ENCODE results near the gene DOK7. TPM values are rescaled to one million over a fixed set of nuclear protein-coding genes. Genes with fewer than 3 reads are reported as not detected.

Gene DOK7
- total RNA-seq, 2 donors from 2014 or later = not detected

GRCh38 chr4:3513807-3514206 is 50.7 kb downstream of the DOK7 start:
- DNase-seq (ENCODE audit: low spot score in 2 of 2) (no peak), ATAC-seq (no peak)
- Mint-ChIP-seq H3K27ac (peak overlapping the region in 1 of 2 donors; percentile 57), H3K36me3 (peaks cover 24 to 36% of the 10 kb centered on the region in 2 donors), H3K9me3 (no peaks in the 10 kb centered on the region)

DNA sequence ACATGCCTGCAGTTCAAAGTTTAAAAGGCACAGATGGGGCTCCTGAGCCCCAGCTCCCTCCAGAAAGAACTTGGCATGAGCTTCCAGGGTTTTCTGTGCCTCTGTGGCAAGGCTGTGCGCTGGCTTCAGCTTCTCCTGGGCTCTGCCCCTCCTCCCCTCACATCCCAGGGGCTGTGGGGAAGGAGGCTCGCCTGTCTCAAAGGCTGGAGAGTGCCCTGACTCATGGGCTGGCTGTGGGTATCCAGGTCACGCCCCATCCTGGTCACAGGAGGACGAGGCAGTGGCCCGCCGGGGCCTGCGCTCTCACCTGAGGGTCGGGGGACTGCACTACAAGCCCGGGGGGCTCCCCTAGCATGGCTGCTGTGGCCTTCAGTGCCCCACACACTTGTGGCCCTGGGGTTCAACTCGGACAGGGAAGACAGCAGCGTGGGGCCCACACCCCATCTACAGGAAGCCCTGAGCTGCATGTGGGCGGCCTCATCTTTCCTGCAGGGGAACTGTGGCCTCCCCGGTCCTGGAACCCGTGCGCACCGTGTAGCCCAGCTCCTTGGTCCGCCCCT is 51.2 kb downstream of the DOK7 start:
- Mint-ChIP-seq H3K27ac (peak overlapping the region in 1 of 2 donors; percentile 57), H3K36me3 (peaks cover 24 to 36% of the 10 kb centered on the region in 2 donors)
- no peak for ATAC-seq

DNA sequence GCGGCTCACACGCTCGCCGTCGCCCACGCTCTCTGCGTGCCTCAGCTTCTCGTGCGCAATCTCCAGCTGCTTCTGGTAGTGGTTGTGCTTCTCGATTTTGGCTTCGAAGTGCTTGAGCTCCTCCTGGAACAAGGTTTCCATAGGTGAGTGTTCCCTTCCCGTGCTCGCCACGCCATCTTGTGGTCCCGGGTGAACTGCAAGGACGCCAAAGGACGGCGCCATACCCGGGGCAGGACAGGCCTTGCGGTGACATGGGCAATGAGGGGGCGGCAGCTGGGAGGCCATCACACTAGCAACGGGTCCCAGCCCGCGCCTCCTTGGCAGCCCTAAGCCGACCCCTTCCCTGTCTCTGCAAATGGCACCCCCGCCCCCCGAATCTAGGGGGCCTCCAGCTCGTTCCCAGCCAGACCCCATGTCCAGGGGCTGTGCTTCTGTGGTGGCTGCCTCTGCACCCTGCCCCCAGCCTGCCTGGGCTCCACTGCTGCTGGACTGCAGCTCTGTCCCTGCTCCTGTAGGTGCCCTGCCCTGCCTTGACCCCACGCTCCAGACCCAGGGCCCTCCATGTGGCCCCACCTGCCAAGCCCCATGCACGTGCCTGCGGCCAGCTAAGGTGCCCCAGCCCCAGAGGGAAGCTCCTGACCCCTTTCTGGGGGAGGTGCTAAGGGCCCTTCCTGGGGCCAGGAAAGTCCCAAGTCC is 51.8 kb downstream of the DOK7 start:
- no peaks in the 10 kb centered on the region for H3K9me3 Mint-ChIP-seq
- DNase-seq (ENCODE audit: low spot score in 2 of 2) (no peak), ATAC-seq (peak in 1 of 2 donors; percentile 18)
- peak overlapping the region; percentile 49 to 72 for H3K27ac Mint-ChIP-seq
- peaks cover 24 to 33% of the 10 kb centered on the region in 2 donors for H3K36me3 Mint-ChIP-seq

More for the DNA sequence above, 51.2 kb downstream of the DOK7 start:
- no peaks in the 10 kb centered on the region for H3K9me3 Mint-ChIP-seq
- no peak for DNase-seq (ENCODE audit: low spot score in 2 of 2)

GRCh38 chr4:3515646-3516045 is 52.5 kb downstream of the DOK7 start:
- H3K36me3 Mint-ChIP-seq = peaks cover 24 to 28% of the 10 kb centered on the region in 2 donors
- no peaks in the 10 kb centered on the region for H3K9me3 Mint-ChIP-seq
- DNase-seq (ENCODE audit: low spot score in 2 of 2) = no peak
- no peak for ATAC-seq
- peak overlapping the region; percentile 14 to 49 for H3K27ac Mint-ChIP-seq

GRCh38 chr4:3516061-3516835 is 53.1 kb downstream of the DOK7 start:
- Mint-ChIP-seq H3K36me3 (peaks cover 22 to 24% of the 10 kb centered on the region in 2 donors), H3K9me3 (no peaks in the 10 kb centered on the region), H3K27ac (no peak overlapping the region)
- ATAC-seq = no peak
- no peak for DNase-seq (ENCODE audit: low spot score in 2 of 2)

GRCh38 chr4:3516836-3517730 is 54.0 kb downstream of the DOK7 start:
- peaks cover 19 to 24% of the 10 kb centered on the region in 2 donors for H3K36me3 Mint-ChIP-seq
- ATAC-seq (peak in 1 of 2 donors; percentile 4), DNase-seq (ENCODE audit: low spot score in 2 of 2) (no peak)
- no peaks in the 10 kb centered on the region for H3K9me3 Mint-ChIP-seq
- H3K27ac Mint-ChIP-seq = no peak overlapping the region

DNA sequence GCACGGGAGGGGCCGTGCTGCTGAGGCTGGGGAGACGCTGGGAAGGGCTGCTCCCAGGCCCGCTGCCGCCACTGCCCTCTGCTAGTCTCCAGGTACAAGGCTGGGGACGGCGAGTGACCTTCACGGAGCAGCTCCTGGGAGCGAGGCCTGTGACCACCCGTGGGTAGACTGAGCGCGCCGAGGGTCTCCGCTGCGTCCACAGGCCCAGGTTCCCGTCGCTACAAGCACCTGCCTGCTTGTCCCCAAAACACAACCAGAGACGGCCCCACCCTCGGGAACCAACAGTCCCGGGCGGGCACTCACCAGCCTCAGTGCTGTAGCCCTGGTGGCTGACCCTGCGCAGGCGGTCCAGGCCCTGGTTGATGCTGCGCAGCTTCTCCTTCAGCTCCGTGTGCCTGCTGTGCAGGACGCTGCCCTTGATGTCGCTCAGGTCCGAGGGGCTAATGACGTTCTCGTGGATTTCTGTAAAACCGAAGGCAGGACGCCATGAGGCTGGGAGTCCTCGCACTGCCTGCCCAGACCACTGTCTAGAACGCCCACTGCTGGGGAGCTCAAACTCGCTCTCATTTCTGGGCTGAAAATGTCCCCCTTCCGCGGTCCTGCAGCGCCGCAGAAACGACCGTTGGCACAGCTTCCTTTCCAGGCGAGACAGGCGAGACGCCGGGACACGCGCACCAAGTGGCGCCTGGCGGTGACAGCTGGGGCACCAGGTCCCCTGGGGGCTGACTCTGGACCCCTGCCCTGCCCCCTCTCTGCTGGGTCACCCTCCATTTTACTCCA is 54.8 kb downstream of the DOK7 start:
- no peaks in the 10 kb centered on the region for H3K9me3 Mint-ChIP-seq
- DNase-seq (ENCODE audit: low spot score in 2 of 2) = no peak

DNA sequence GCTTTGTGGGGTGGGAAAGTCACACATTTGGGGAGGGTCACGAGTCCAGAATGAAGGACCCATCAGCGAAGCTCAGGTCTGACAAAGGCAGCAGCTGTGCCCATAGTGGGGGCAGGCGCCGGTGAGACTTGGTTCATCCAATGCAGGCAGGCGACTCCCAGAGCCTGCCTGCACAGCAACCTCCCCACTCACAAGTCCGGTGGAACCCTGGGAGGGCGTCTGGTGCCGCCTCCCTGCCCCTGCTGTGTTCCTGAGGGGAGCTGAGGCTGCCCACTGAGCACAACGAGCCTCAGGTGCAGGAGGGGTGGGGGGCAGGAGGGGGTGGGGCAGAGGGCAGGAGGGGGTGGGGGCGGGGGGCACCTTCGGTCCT is 55.4 kb downstream of the DOK7 start:
- ATAC-seq (no peak), DNase-seq (ENCODE audit: low spot score in 2 of 2) (no peak)
- H3K27ac Mint-ChIP-seq = no peak overlapping the region
- peaks cover 6 to 12% of the 10 kb centered on the region in 2 donors for H3K36me3 Mint-ChIP-seq
- no peaks in the 10 kb centered on the region for H3K9me3 Mint-ChIP-seq

More for the DNA sequence above, 54.8 kb downstream of the DOK7 start:
- ATAC-seq = no peak
- no peak overlapping the region for H3K27ac Mint-ChIP-seq
- peaks cover 11 to 16% of the 10 kb centered on the region in 2 donors for H3K36me3 Mint-ChIP-seq

- peaks cover 3 to 8% of the 10 kb centered on the region in 2 donors for H3K36me3 Mint-ChIP-seq
- ATAC-seq = no peak
- H3K9me3 Mint-ChIP-seq = no peaks in the 10 kb centered on the region
- DNase-seq (ENCODE audit: low spot score in 2 of 2) = no peak
- H3K27ac Mint-ChIP-seq = no peak overlapping the region
Measured at GRCh38 chr4:3518941-3519340, 55.8 kb downstream of the DOK7 start.

DNA sequence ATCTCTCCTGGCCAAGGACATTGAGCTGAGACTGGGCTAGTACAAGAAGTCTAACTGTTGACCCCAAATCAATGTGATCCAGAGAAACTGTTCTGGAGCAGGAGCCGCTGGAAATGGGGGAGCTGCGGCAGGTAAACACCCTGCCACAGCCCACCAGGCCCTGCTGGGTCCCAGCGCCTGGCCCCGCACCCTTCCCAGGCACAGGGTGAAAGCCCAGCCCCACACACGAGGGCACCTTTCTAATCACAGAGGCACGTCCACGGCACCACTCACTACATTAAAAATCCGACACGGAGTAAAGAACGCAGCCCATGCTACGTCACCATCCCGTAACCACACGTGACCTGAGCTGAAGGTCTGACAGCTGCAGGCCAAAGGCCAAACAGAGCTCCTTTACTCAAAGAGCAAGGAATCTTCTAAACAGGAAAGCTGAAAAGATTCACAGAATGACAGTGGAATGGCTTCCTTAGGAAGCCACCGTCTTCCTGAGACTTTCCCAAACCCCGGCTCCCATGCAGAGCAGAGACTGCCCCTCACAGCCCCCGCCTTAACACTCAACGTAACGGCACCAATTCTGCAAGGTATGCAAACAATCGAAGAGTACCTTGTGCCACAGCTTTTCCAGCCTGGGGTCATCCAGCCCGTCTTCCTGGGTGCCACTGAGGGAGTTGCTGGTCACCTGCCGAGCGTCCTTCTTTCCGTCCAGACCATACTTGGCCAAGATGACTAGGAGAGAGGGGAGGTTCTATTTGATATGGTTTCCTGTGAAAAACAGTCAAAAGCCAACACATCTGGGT is 56.6 kb downstream of the DOK7 start:
- Mint-ChIP-seq H3K27ac (no peak overlapping the region), H3K9me3 (no peaks in the 10 kb centered on the region), H3K36me3 (peaks cover 0 to 5% of the 10 kb centered on the region in 2 donors)
- no peak for ATAC-seq
- no peak for DNase-seq (ENCODE audit: low spot score in 2 of 2)

- Mint-ChIP-seq H3K36me3 (peaks cover 0 to 5% of the 10 kb centered on the region in 2 donors), H3K9me3 (no peaks in the 10 kb centered on the region), H3K27ac (no peak overlapping the region)
- no peak for ATAC-seq
- DNase-seq (ENCODE audit: low spot score in 2 of 2) = no peak
Measured at GRCh38 chr4:3520276-3520675, 57.2 kb downstream of the DOK7 start.

DNA sequence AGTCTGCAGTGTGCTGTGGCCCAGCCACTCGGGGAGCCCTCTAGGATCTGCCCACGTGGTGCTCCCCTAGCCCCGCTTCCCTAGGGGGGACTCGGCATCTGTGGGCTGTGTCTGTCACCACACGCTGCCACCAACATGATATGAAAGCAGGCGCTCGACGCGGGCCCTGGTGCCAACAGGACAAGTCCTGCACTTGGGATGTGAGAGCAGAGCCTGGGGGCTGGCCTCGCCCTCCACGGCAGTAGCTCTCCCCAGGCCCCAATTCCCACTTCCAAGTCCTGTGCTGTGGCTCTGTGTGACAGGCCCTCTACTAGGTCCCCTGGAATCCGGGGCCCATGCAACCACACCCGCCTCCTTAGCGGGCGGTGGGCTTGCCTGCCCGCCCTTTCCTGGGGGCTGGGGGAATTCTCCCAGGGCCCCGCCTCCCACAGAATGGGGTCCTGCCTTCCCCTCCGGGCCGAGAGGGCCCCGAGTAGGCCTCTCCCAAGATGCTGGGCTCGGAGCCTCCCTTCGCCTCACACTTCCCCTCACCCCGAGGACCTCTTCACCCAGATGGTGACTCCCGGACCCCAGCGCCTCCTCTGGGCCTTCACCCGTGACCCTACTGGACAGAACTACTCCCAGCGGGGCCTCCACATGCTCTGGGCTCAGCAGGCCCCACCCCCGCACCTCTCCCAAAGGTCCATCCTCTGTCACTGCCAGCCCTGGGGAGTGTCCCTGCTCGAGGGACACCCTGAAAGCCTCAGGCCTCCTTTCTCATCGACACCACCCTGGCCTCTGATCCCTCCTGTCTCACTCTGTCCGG is 57.9 kb downstream of the DOK7 start:
- Mint-ChIP-seq H3K27ac (no peak overlapping the region), H3K9me3 (no peaks in the 10 kb centered on the region), H3K36me3 (peaks cover 0 to 5% of the 10 kb centered on the region in 2 donors)
- ATAC-seq (no peak), DNase-seq (ENCODE audit: low spot score in 2 of 2) (no peak)

DNA sequence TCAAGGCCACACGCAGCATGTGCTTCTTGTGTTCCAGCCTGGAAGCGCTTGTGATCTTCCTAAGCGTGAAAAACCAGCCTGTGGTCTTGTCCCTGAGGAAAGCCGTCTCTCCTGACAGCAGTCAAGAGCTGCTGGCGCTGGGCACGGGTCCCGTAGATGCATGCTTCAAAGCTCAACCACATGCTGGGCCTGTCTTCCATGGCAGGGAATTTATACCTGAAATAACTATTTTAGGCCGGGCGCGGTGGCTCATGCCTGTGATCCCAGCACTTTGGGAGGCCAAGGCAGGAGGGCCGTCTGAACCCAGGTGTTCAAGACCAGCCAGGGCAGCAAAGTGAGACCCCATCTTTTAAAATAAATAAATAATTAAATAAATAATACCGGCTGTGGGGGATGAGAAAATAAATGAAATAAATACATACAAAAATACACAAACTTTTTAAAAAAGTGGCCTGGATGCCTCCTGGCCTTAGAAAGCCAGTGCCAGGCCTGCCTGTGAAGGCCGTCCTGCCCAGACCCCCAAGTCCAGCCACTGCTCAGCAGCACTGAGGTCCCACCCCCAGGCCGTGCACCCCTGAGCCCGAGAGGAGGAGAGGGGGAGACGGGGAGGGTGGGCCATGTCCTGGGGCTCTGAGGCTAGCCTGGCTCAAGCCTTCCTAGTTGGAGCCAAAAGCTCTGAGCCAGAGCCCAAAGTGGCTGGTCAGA is 58.7 kb downstream of the DOK7 start:
- no peak for ATAC-seq
- DNase-seq (ENCODE audit: low spot score in 2 of 2) = no peak
- Mint-ChIP-seq H3K9me3 (no peaks in the 10 kb centered on the region), H3K27ac (no peak overlapping the region), H3K36me3 (peaks cover 0 to 5% of the 10 kb centered on the region in 2 donors)

- DNase-seq (ENCODE audit: low spot score in 2 of 2) (no peak), ATAC-seq (no peak)
- Mint-ChIP-seq H3K27ac (no peak overlapping the region), H3K9me3 (no peaks in the 10 kb centered on the region), H3K36me3 (peaks cover 0 to 2% of the 10 kb centered on the region in 2 donors)
Measured at GRCh38 chr4:3522326-3522640, 59.2 kb downstream of the DOK7 start.

Measured in activated naive CD4-positive, alpha-beta T cell treated with anti-CD3 and anti-CD28 coated beads, Interleukin-2, amount 50 U/mL, for 72 hours (primary cell).